OCI-M2 (cell line): Measurements from ENCODE around the gene DAB2IP.

Source experiments
- DNase-seq: peaks from one replicate; lab custom pipeline; 2025; ENCODE audit not compliant: unreplicated experiment; lab: John Stamatoyannopoulos, UW

DAB2IP gene

GRCh38 chr9:121700165-121700831, 48.9 kb downstream of the DAB2IP start:
- no peak for DNase-seq

- DNase-seq: no peak
Measured at GRCh38 chr9:121700832-121701419, 49.5 kb downstream of the DAB2IP start.

- DNase-seq: no peak
Measured at GRCh38 chr9:121701736-121702261, 50.4 kb downstream of the DAB2IP start.

DNA sequence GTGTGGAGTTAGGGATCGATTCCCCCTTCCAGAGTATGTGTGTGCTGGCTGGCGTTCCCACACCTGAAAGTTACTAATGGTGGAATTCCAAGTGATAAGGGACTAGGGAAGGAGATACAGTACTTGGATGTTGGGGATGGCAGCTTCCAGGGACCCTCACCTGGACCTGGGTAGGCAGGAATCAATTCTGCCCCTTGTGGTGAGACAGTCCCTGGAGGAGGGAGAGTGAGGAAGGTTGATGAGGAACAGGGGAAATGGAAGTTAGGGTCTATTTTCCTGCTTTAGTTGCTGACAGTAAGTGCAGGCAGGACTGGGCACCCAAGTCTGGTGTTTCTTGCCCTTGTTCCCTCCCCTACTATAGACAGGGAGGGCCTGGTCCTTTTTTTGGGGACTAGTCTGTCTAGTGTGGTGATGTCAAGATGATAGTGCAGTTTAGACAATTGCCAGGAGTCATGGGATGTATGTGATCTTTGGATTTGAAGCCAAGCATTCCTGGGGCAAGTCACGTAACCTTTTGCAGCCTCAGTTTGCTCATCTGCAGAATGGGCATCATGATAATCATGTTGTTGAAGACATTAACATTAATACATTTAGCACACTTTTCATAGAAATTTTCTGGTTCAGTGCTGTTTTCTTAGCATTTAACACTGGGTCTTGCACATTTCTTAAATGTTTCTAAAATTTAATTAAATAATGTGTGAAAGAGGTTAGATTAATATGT, 51.7 kb downstream of the DAB2IP start:
- no peak for DNase-seq

DNA sequence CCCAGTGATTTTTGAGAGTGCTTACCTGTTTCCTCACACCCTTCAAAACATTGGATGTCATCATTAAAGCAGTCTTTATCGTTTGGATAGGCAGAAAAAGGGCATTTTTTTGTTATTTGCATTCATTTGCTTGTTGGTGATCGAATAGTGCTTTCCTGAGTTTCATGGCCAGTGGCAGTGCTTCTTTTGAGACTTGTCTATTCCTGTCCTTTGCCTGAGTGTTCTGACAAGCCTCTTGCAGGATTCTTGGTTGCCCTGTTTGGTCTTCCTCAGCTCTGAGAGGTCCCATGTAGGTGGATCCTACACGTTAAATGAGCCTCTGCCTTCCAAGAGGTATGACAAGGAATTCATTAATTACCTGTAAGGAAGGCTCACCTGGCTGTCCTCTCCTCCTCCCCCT, 52.8 kb downstream of the DAB2IP start:
- DNase-seq: no peak

DNA sequence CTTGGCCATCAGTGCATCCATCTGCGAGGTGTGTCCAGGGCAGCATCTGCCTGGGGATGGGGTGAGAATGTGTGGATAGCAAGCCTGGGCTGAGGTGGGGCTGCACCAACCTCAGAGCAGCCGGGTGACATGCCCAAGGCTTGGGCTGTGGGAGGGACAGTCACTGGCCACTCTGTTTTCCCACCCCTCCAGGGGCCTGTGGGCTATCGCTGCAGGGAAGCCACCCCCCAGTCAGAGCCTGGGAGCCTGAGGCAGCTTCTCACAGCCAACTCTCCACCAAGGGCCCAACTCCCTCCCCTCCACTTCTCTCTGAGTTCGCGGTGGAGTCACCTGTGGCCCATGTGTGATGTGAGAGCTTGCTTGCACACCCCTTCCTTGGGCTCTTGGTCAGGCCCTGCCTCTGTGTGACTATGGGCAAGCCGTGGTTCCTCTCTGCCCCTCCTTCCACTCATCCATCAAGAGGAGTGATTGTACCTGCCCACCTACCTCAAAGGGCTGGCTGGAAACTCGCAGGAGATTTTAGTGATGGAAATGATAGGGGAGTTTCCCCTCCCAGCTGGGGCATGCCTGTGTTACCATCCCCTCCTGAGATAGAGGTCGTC, 54.8 kb downstream of the DAB2IP start:
- DNase-seq: no peak

DNA sequence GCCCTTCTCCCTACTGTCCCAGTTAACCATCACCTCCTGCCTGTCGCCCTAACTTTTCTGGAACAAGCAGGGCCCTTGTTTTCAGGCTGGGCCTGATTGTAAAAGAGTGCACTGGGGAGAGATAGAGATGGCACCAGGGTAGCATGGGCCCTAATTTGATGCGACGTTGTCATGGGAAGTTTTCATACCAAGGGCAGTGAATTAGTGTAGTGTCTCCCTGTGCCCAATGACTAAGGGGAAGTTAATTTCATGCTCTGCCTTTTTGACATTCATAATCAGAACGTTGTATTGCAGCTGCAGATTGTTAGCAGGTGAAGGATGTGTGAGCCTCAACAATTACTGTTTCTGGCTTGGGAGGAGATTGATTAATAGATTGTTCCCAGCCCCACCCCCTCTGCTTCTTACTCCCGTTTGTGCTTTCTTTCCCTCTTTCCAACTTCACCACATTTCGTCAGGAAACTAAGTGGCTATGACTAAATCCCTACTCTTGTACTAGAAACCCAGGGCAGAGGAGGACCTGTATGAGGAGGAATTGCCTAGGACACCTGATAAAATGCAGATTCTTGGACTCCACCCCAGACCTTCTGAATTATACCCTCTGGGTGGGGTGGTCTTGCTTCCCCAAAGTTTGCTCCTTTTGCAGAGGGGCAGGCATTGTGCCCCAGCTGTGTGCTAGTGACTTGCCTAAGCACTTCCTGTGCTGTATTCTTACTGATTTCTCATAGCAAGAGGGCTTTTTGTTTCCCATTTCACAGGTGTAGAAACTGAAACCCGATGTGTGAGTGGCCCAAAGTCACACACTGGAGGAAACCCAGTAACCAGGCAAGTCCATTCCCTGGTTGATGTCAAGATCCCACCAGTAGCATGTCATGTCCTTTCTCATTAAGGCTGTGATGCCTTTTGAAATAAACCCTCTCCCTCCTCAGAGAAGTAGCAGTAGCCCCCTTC, 56.3 kb downstream of the DAB2IP start:
- no peak for DNase-seq

- no peak for DNase-seq
Measured at GRCh38 chr9:121708768-121709488, 57.5 kb downstream of the DAB2IP start.

- no peak for DNase-seq
Measured at GRCh38 chr9:121709798-121710197, 58.4 kb downstream of the DAB2IP start.

DNA sequence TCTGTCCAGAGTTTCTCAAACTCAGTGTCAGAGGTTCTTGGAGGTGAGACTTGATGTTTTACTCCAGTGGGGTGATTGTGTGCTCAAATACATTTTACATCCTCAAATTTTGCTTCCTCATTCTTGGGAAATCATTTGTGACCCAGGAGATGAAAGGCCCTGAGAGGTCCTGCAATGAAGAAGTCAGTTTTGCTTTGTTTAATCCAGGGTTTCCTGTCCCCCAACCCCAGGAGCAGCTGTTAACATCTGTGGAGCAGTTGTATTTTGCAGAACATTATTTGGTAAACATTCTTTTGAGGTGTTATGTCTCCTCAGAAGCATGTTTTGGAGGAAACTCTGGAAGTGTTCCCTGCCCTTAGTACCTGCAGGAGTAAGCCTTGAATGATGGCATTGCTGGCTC, 59.8 kb downstream of the DAB2IP start:
- no peak for DNase-seq

GRCh38 chr9:121711797-121712196, 60.4 kb downstream of the DAB2IP start:
- no peak for DNase-seq

- DNase-seq: no peak
Measured at GRCh38 chr9:121713400-121714070, 62.1 kb downstream of the DAB2IP start.

- no peak for DNase-seq
Measured at GRCh38 chr9:121714075-121714705, 62.8 kb downstream of the DAB2IP start.

GRCh38 chr9:121714873-121715272, 63.4 kb downstream of the DAB2IP start:
- DNase-seq: no peak

- no peak for DNase-seq
Measured at GRCh38 chr9:121717141-121717991, 65.9 kb downstream of the DAB2IP start.

DNA sequence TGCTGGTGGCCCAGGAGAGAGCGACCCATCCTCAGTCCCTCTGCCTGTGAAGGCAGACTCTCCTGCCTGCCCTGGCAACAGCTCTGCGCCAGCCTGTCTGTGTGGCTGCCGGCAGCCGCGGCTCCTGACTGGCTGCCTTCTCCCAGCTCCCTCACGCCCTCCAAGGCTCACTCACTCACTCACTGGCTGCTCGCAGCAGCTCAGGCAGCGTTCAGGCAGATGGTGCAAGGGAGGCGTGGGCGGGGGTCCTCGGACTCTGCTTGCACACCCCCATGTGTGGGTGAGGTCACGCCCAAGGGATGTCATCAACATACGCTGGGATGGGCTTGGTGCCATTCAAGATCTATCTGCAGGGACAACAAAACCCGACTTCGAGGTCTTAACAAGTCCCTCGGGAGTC, 66.7 kb downstream of the DAB2IP start:
- no peak for DNase-seq

- no peak for DNase-seq
Measured at GRCh38 chr9:121718501-121718900, 67.1 kb downstream of the DAB2IP start.
